Kidney epithelial cell (primary cell): ENCODE results near the gene KRT38. TPM values are rescaled to one million over a fixed set of nuclear protein-coding genes. Genes with fewer than 3 reads are reported as not detected.

ENCODE experiments used
- DNase-seq: peaks from one replicate; pipeline ENCODE4 v3.0.0-alpha.2; 2010; ENCODE audit warnings: low read depth
- H3K27me3 ChIP-seq: 2 replicates; pipeline ENCODE4 v1.6.0; 2011; ENCODE audit warnings: low read length; ENCODE audit not compliant: control insufficient read depth, insufficient read depth
- H3K36me3 ChIP-seq: 2 replicates; pipeline ENCODE4 v1.5.1; 2011; ENCODE audit warnings: low read length; ENCODE audit not compliant: control insufficient read depth, insufficient read depth
- H3K4me3 ChIP-seq: 2 replicates; pipeline ENCODE4 v1.5.1; 2011; ENCODE audit warnings: low read depth, mild to moderate bottlenecking, control low read depth, low read length
- total RNA-seq: library from RNA; depleted of rRNA; stranded (reverse); fragments of >200 nt; gene quantifications from 2 replicates; pipeline ENCODE4 v1.2.3, GENCODE V29; 2015
- TF ChIP-seq, protein P1 (sequence below): IDR thresholded peaks from 2 replicates; pipeline ENCODE4 v1.5.1; 2011; ENCODE audit warnings: mild to moderate bottlenecking, moderate library complexity, low read length, control low read depth, inconsistent platforms; ENCODE audit not compliant: insufficient read depth, poor library complexity, severe bottlenecking

Gene KRT38
- total RNA-seq, 1 donor from 2014 or later, result not detected

DNA sequence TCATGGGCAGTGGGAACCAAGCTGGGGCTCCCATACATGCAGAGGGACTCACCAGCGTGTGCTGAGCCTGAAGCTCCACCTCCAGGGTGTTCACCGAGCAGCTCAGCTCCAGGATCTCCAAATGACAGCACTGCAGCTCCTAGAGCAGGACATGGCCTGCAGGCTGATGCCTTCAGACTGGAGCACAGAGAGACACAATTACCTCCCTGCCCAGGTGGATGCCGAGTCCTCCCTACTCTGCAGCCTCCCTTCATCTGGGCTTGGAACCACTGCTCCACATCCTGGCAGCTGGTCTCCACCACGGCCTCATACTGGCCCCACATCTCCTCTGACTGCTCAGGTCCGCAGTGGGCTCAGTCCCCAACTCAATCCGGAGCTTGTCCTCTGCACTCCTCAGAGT is 8.2 kb upstream of the KRT38 start:
- Histone ChIP-seq H3K27me3 (no peaks in the 10 kb centered on the region), H3K4me3 (no peak overlapping the region), H3K36me3 (no peaks in the 10 kb centered on the region)
- DNase-seq, result no peak
- TF ChIP-seq, protein P1, sequence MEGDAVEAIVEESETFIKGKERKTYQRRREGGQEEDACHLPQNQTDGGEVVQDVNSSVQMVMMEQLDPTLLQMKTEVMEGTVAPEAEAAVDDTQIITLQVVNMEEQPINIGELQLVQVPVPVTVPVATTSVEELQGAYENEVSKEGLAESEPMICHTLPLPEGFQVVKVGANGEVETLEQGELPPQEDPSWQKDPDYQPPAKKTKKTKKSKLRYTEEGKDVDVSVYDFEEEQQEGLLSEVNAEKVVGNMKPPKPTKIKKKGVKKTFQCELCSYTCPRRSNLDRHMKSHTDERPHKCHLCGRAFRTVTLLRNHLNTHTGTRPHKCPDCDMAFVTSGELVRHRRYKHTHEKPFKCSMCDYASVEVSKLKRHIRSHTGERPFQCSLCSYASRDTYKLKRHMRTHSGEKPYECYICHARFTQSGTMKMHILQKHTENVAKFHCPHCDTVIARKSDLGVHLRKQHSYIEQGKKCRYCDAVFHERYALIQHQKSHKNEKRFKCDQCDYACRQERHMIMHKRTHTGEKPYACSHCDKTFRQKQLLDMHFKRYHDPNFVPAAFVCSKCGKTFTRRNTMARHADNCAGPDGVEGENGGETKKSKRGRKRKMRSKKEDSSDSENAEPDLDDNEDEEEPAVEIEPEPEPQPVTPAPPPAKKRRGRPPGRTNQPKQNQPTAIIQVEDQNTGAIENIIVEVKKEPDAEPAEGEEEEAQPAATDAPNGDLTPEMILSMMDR, result no peak

DNA sequence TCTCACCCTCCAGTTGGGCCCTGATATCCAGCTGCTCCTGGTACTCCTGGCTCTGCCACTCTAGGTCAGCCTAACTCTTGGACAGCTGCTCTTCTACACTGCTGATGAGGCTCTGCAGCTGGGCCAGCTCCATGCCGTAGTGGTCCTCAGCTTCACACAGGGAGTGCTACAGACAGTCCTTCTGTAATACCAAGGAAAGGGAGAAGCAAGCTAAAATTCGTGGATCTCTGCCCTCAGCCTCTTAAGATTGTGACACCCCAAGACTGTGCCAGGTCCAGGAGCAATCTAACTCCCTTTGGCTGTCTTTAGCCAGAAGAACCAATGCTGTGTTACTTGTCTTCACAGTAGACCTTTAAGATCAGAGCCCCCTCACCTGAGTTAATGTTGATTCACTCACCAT is 7.7 kb upstream of the KRT38 start:
- no peaks in the 10 kb centered on the region for H3K27me3 ChIP-seq

DNA sequence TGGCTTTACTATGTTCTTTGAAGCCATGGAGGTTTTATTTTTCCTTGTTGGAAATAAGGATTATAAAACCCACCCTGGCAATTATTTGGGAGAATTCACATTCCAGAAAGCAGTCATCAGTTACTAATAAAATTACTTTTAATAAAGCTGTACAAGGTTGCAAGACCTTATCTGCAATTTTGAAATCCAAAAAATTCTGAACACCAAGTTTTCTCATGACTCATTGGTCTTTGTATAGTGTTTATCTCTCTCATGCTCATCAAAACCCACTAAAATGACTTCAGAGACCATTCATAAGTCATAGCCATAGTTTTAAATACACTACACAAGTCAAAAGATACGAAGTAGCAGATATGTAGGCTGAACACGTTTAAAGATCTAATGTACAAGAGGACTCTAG is 6.0 kb upstream of the KRT38 start:
- Histone ChIP-seq H3K4me3 (no peak overlapping the region), H3K27me3 (no peaks in the 10 kb centered on the region), H3K36me3 (no peaks in the 10 kb centered on the region)
- TF ChIP-seq, protein P1, result no peak
- DNase-seq, result no peak

More for the DNA sequence above, 7.7 kb upstream of the KRT38 start:
- no peaks in the 10 kb centered on the region for H3K36me3 ChIP-seq
- DNase-seq, result no peak
- H3K4me3 ChIP-seq, result no peak overlapping the region
- TF ChIP-seq, protein P1, result no peak

DNA sequence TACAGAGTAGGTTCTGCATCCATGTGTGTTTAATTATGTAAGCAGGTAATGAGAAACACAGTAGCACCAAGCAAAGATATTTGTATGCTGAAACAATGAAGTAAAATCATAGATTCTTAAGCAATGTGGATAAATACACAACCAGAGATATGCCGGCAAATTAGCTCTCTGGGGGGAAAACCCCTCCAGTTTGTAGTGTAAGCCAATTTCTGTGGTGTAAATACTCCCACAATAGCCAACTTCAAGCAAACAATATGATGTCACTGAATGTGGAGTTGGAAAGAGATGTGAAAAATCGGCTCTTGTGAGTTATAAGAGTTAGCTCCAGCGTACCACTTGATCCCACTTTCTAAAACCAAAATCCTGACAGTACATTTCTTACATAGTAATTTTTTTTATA is 3.9 kb upstream of the KRT38 start:
- no peak for DNase-seq
- no peak overlapping the region for H3K4me3 ChIP-seq
- H3K36me3 ChIP-seq, result no peaks in the 10 kb centered on the region
- TF ChIP-seq, protein P1, result no peak
- H3K27me3 ChIP-seq, result no peaks in the 10 kb centered on the region

DNA sequence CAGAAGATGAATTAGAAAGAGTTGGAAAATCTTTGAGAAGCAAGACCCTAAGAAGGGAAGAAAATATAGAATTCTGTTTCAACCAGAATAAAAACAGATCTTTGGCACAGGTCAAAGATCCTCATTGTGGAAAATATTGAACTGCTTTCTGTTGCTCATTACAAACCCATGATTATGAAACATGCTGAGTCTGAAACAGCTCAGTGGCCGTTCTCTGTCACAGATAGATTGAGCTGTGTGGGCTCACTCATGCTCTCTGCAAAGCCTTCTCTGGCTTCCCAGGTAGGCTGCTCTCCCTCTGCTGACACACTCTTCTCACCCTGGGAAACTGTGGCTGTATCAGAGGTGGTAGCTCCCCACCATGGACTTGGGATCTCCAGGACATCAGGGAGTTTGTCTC is 3.4 kb upstream of the KRT38 start:
- H3K27me3 ChIP-seq, result no peaks in the 10 kb centered on the region
- H3K36me3 ChIP-seq, result no peaks in the 10 kb centered on the region
- TF ChIP-seq, protein P1, result no peak
- no peak overlapping the region for H3K4me3 ChIP-seq
- DNase-seq, result no peak

DNA sequence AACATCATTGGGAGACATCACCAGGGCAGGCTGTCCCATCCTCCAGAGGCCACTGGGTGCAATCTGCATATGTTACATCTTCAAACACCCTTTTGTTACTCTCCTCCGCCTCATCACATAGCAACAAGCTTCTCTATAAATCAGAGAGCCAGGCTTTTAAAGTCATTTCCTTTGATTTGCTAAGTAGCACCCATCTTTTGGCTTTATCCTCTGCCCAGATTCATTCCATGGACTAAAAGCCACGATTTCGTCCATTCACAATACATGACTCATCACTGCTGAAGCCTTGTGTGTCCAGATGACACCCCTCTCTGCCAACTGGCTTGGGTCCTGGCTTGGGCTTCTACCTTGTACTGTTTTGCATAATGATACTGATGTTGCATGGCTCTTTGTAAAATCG is 2.0 kb upstream of the KRT38 start:
- TF ChIP-seq, protein P1, result no peak
- DNase-seq, result no peak
- Histone ChIP-seq H3K4me3 (no peak overlapping the region), H3K36me3 (no peaks in the 10 kb centered on the region), H3K27me3 (no peaks in the 10 kb centered on the region)
